AG04449 (cell line): ENCODE measurements around the gene LLPH.

Experiments
- CTCF ChIA-PET: fragments of 350-600 bp; formaldehyde crosslinking; extraction: SDS; loops from one replicate; lab custom pipeline; 2021; ENCODE audit warnings: antibody characterized with exemption; lab: Yijun Ruan, JAX
- POLR2A ChIA-PET: fragments of 400-600, 350-600 bp; formaldehyde crosslinking; extraction: SDS; loops from one replicate; lab custom pipeline; 2020; ENCODE audit warnings: antibody characterized with exemption, inconsistent platforms; lab: Yijun Ruan, JAX
- DNase-seq: peaks from one replicate; pipeline ENCODE4 v3.0.0-alpha.2; 2010; ENCODE audit warnings: low read depth, low spot score
- H3K4me3 ChIP-seq: 2 replicates; pipeline ENCODE4 v1.5.1; 2011; ENCODE audit warnings: low read depth, mild to moderate bottlenecking, control low read depth, low read length
- CTCF ChIP-seq: IDR thresholded peaks from one replicate; pipeline ENCODE4 v1.5.1; 2011; ENCODE audit warnings: mild to moderate bottlenecking, moderate library complexity, low read length, control low read depth, inconsistent platforms; ENCODE audit not compliant: insufficient read depth; ENCODE audit errors: missing control alignments

The LLPH gene

GRCh38 chr12:66071549-66071948, 59.0 kb downstream of the LLPH start:
- ChIA-PET POLR2A (no interaction called here), CTCF (interaction anchor here (1.1 to 1.9 kb wide), 3 partner anchors 12 to 15 kb away, joined by 3 to 7 read pairs (median 4); no protein-coding TSS in a partner anchor)
- no peak for DNase-seq
- no peak for TF ChIP-seq CTCF
- H3K4me3 ChIP-seq = no peak overlapping the region

- TF ChIP-seq CTCF = no peak
- CTCF ChIA-PET = interaction anchor here (1.1 to 1.9 kb wide), 2 partner anchors 12 to 13 kb away, joined by 3 to 7 read pairs; no protein-coding TSS in a partner anchor
- H3K4me3 ChIP-seq = no peak overlapping the region
- POLR2A ChIA-PET = no interaction called here
- DNase-seq = no peak
These were observed 60.0 kb downstream of the LLPH start for GRCh38 chr12:66070378-66071120.

- ChIA-PET POLR2A (no interaction called here), CTCF (interaction anchor here (1.0 to 3.0 kb wide), 3 partner anchors 11 to 31 kb away, joined by 3 to 10 read pairs (median 9); no protein-coding TSS in a partner anchor)
- no peak for TF ChIP-seq CTCF
- no peak overlapping the region for H3K4me3 ChIP-seq
- DNase-seq = no peak
These were observed 63.5 kb downstream of the LLPH start for GRCh38 chr12:66066929-66067523.
